ENCODE data around the gene MATN1.

MATN1 gene

GRCh38 chr1:30726773-30727684 is 3.6 kb upstream of the MATN1 start:
- Histone ChIP-seq H3K36me3 (ENCODE audit: insufficient read depth, low read length) (no peaks in the 10 kb centered on the region), H3K9me3 (ENCODE audit: low read depth, low read length) (no peaks in the 10 kb centered on the region), H3K9ac (ENCODE audit: insufficient read length) (no peak overlapping the region), H3K27ac (no peak overlapping the region), H3K4me3 (no peak overlapping the region)
- TF ChIP-seq FOXP2 (optimal IDR thresholded peaks at IDR 0.05; ENCODE audit: control extremely low read depth, extremely low read length, insufficient read depth) = no peak
- no peak for TF ChIP-seq EZH2 (IDR thresholded peaks at IDR 0.05)
- DNase-seq (ENCODE audit: low read depth, low spot score) = no peak

- no peak for TF ChIP-seq FOXP2 (optimal IDR thresholded peaks at IDR 0.05; ENCODE audit: control extremely low read depth, extremely low read length, insufficient read depth)
- no peak for TF ChIP-seq EZH2 (IDR thresholded peaks at IDR 0.05)
- TF ChIP-seq POLR2AphosphoS5 (IDR thresholded peaks at IDR 0.05; ENCODE audit: borderline replicate concordance, low read depth, low read length) = no peak
- Histone ChIP-seq H3K36me3 (ENCODE audit: insufficient read depth, low read length) (no peaks in the 10 kb centered on the region), H3K9me3 (ENCODE audit: low read depth, low read length) (no peaks in the 10 kb centered on the region), H3K9ac (ENCODE audit: insufficient read length) (no peak overlapping the region), H3K4me3 (no peak overlapping the region), H3K27ac (no peak overlapping the region)
- DNase-seq (ENCODE audit: low read depth, low spot score) = no peak
These were observed 2.9 kb upstream of the MATN1 start for GRCh38 chr1:30726236-30726635.

- H3K4me3 ChIP-seq = no peak overlapping the region
- no peak for TF ChIP-seq FOXP2 (optimal IDR thresholded peaks at IDR 0.05; ENCODE audit: control extremely low read depth, extremely low read length, insufficient read depth)
- no peak for TF ChIP-seq EZH2 (IDR thresholded peaks at IDR 0.05)
- TF ChIP-seq POLR2AphosphoS5 (IDR thresholded peaks at IDR 0.05; ENCODE audit: borderline replicate concordance, low read depth, low read length) = no peak
- DNase-seq (ENCODE audit: low read depth, low spot score) = no peak
- H3K9me3 ChIP-seq (ENCODE audit: low read depth, low read length) = no peaks in the 10 kb centered on the region
- no peak overlapping the region for H3K9ac ChIP-seq (ENCODE audit: insufficient read length)
- H3K36me3 ChIP-seq (ENCODE audit: insufficient read depth, low read length) = no peaks in the 10 kb centered on the region
- no peak overlapping the region for H3K27ac ChIP-seq
These were observed 2.2 kb upstream of the MATN1 start for GRCh38 chr1:30725450-30726095.

GRCh38 chr1:30724655-30725421 is 1.5 kb upstream of the MATN1 start:
- H3K9ac ChIP-seq (ENCODE audit: insufficient read length) = no peak overlapping the region
- no peaks in the 10 kb centered on the region for H3K36me3 ChIP-seq (ENCODE audit: insufficient read depth, low read length)
- no peak for TF ChIP-seq EZH2 (IDR thresholded peaks at IDR 0.05)
- no peak for TF ChIP-seq POLR2AphosphoS5 (IDR thresholded peaks at IDR 0.05; ENCODE audit: borderline replicate concordance, low read depth, low read length)
- no peak for TF ChIP-seq FOXP2 (optimal IDR thresholded peaks at IDR 0.05; ENCODE audit: control extremely low read depth, extremely low read length, insufficient read depth)
- H3K9me3 ChIP-seq (ENCODE audit: low read depth, low read length) = no peaks in the 10 kb centered on the region
- no peak overlapping the region for H3K4me3 ChIP-seq
- DNase-seq (ENCODE audit: low read depth, low spot score) = no peak
- H3K27ac ChIP-seq = no peak overlapping the region

GRCh38 chr1:30724175-30724574 is 790 bp upstream of the MATN1 start:
- H3K9me3 ChIP-seq (ENCODE audit: low read depth, low read length) = no peaks in the 10 kb centered on the region
- TF ChIP-seq EZH2 (IDR thresholded peaks at IDR 0.05) (no peak), FOXP2 (optimal IDR thresholded peaks at IDR 0.05; ENCODE audit: control extremely low read depth, extremely low read length, insufficient read depth) (no peak), POLR2AphosphoS5 (IDR thresholded peaks at IDR 0.05; ENCODE audit: borderline replicate concordance, low read depth, low read length) (no peak)
- no peak for DNase-seq (ENCODE audit: low read depth, low spot score)
- H3K27ac ChIP-seq = no peak overlapping the region
- no peak overlapping the region for H3K9ac ChIP-seq (ENCODE audit: insufficient read length)
- no peak overlapping the region for H3K4me3 ChIP-seq
- no peaks in the 10 kb centered on the region for H3K36me3 ChIP-seq (ENCODE audit: insufficient read depth, low read length)

GRCh38 chr1:30721812-30722537 is 1.4 kb downstream of the MATN1 start:
- H3K36me3 ChIP-seq (ENCODE audit: insufficient read depth, low read length) = no peaks in the 10 kb centered on the region
- H3K4me3 ChIP-seq = no peak overlapping the region
- H3K27ac ChIP-seq = no peak overlapping the region
- no peaks in the 10 kb centered on the region for H3K9me3 ChIP-seq (ENCODE audit: low read depth, low read length)
- H3K9ac ChIP-seq (ENCODE audit: insufficient read length) = no peak overlapping the region
- no peak for TF ChIP-seq FOXP2 (optimal IDR thresholded peaks at IDR 0.05; ENCODE audit: control extremely low read depth, extremely low read length, insufficient read depth)
- TF ChIP-seq EZH2 (IDR thresholded peaks at IDR 0.05) = no peak
- no peak for TF ChIP-seq POLR2AphosphoS5 (IDR thresholded peaks at IDR 0.05; ENCODE audit: borderline replicate concordance, low read depth, low read length)
- DNase-seq (ENCODE audit: low read depth, low spot score) = no peak

- H3K9ac ChIP-seq (ENCODE audit: insufficient read length) = no peak overlapping the region
- DNase-seq (ENCODE audit: low read depth, low spot score) = no peak
- H3K27ac ChIP-seq = no peak overlapping the region
- H3K4me3 ChIP-seq = no peak overlapping the region
- H3K36me3 ChIP-seq (ENCODE audit: insufficient read depth, low read length) = no peaks in the 10 kb centered on the region
- no peaks in the 10 kb centered on the region for H3K9me3 ChIP-seq (ENCODE audit: low read depth, low read length)
- TF ChIP-seq POLR2AphosphoS5 (IDR thresholded peaks at IDR 0.05; ENCODE audit: borderline replicate concordance, low read depth, low read length) (no peak), EZH2 (IDR thresholded peaks at IDR 0.05) (no peak), FOXP2 (optimal IDR thresholded peaks at IDR 0.05; ENCODE audit: control extremely low read depth, extremely low read length, insufficient read depth) (no peak)
These were observed 2.0 kb downstream of the MATN1 start for GRCh38 chr1:30721341-30721793.
